Brain microvascular endothelial cell (primary cell): ENCODE data around the gene CHRM3.
"Not testable (repeated sequence)": the region's sequence is repeated elsewhere in the genome, so short reads cannot be mapped to it uniquely, and the experiment has no call there.

Experiments
- DNase-seq: peaks from one replicate; pipeline ENCODE4 v3.0.0-alpha.2; 2020
- H3K27ac ChIP-seq: fragments of 250-450 bp; sonication (Bioruptor Pico); 2 replicates; pipeline ENCODE4 v1.5.1; 2020; ENCODE audit warnings: mild to moderate bottlenecking, moderate library complexity
- H3K27me3 ChIP-seq: fragments of 250-450 bp; sonication (Bioruptor Pico); replicated peaks from 2 replicates; pipeline ENCODE4 v1.5.1; 2020; ENCODE audit warnings: mild to moderate bottlenecking
- H3K36me3 ChIP-seq: fragments of 250-450 bp; sonication (Bioruptor Pico); replicated peaks from 2 replicates; pipeline ENCODE4 v1.5.1; 2020; ENCODE audit warnings: mild to moderate bottlenecking
- H3K4me3 ChIP-seq: 2 replicates; pipeline ENCODE4 v1.5.1; 2011; ENCODE audit warnings: low read depth, mild to moderate bottlenecking, control low read depth, low read length, moderate library complexity
- in situ Hi-C: cut with HindIII; loops from 2 replicates; pipeline ENCODE4 v1.10.0; 2017; ENCODE audit warnings: low sequenced_read_pairs, low pct_ligation_motif_present
- TF ChIP-seq, protein P1 (sequence below): IDR thresholded peaks from 2 replicates; pipeline ENCODE4 v1.5.1; 2011; ENCODE audit warnings: low read depth, mild to moderate bottlenecking, moderate library complexity, low read length, control low read depth, inconsistent platforms; ENCODE audit errors: missing control alignments

CHRM3 gene

DNA sequence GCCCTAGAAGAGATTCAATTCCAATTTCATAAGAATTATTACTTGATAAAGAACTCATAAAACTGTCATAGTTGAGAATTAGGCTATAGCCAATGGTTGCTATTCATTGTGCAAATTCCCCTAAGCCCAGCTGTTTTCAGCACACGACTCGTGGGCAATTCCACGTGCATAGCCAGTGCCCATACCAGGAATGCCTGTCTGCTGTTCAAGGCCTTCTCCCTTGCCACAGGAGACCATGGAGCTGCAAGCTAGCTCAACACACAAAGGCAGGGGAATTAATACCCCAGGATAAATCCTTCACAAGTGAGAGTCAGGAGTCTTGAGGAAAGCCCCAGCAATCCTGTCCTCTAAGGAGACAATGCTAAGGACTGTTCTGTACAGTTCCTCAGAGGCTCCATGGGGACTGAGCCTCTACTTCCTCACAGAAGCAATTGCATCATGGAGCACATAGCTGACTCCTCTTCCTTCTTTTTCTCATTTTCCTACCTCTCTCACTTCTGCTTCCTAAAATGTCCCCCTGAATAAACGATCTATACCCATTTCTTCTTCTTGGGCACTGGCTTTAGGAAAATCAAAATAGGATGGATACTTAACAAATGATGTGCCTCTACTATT is 19.1 kb upstream of the CHRM3 start:
- Histone ChIP-seq H3K27ac (no peak overlapping the region), H3K36me3 (no peaks in the 10 kb centered on the region), H3K27me3 (no peaks in the 10 kb centered on the region), H3K4me3 (no peak overlapping the region)
- no peak for DNase-seq
- in situ Hi-C loops: no loop called here
- TF ChIP-seq, protein P1, sequence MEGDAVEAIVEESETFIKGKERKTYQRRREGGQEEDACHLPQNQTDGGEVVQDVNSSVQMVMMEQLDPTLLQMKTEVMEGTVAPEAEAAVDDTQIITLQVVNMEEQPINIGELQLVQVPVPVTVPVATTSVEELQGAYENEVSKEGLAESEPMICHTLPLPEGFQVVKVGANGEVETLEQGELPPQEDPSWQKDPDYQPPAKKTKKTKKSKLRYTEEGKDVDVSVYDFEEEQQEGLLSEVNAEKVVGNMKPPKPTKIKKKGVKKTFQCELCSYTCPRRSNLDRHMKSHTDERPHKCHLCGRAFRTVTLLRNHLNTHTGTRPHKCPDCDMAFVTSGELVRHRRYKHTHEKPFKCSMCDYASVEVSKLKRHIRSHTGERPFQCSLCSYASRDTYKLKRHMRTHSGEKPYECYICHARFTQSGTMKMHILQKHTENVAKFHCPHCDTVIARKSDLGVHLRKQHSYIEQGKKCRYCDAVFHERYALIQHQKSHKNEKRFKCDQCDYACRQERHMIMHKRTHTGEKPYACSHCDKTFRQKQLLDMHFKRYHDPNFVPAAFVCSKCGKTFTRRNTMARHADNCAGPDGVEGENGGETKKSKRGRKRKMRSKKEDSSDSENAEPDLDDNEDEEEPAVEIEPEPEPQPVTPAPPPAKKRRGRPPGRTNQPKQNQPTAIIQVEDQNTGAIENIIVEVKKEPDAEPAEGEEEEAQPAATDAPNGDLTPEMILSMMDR: no peak

DNA sequence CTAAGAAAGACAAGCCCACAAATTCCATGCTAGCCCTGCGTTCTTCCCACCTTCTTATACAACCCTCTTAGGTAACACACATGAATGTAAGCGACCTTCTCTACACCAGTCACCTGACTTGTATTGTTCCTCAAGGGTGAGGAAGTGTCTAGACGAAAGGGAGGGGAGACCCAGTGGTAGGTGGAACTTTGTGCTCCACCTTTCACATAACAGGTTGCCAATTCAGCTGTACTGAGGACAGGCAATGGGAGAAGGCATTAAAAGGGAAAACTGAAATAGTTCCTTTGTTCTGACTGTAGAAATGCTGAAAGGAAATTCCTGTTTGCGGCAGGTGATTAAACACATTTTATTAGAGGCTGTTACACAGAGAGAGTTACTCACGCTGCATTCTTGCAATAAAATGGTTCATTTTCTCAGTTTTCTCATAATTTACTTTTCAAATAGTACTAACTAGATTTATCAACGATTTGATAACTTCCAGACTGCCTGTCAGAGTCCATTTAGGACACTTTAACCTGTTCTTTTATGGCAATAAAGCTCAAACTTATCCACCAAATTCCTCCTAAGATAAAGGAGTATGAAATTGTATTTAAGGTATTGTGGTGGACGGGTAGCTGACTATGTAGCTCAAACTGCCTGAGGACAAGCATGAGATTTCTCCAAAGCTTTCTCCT is 17.8 kb upstream of the CHRM3 start:
- Histone ChIP-seq H3K36me3 (no peaks in the 10 kb centered on the region), H3K4me3 (no peak overlapping the region), H3K27me3 (no peaks in the 10 kb centered on the region), H3K27ac (no peak overlapping the region)
- in situ Hi-C loops: no loop called here
- TF ChIP-seq, protein P1: no peak
- DNase-seq: no peak

DNA sequence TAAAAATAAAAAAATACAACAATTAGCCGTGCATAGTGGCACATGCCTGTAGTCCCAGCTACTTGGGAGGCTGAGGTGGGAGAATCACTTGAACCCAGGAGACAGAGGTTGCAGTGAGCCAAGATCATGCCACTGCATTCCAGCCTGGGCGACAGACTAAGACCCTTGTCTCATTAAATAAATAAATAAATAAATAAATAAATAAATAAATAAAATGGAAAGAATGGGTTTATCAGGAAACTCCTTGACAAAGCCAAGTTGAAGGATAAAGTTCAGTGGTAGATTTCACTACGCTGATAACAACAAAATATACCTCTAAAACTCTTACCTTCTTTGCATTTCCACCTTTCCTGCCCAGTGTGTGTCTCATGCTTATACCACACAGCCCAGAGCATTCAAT is 15.5 kb upstream of the CHRM3 start:
- H3K27ac ChIP-seq, in situ Hi-C loops, DNase-seq, H3K27me3 ChIP-seq, H3K4me3 ChIP-seq, H3K36me3 ChIP-seq: not testable (repeated sequence)

DNA sequence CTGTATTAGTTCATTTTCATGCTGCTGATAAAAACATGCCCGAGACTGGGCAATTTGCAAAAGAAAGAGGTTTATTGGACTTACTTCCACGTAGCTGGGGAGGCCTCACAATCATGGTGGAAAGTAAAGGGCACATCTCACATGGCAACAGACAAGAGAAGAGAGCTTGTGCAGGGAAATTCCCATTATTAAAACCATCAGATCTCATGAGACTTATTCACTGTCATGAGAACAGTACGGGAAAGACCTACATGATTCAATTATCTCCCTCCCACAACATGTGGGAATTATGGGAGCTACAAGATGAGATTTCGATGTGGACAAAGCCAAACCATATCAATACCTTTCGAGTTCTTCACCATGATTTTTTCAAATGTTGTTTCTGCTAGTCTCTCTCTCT is 3.7 kb upstream of the CHRM3 start:
- H3K4me3 ChIP-seq: no peak overlapping the region
- H3K27ac ChIP-seq: no peak overlapping the region
- H3K27me3 ChIP-seq: peaks cover 18% of the 10 kb centered on the region
- DNase-seq: no peak
- no peaks in the 10 kb centered on the region for H3K36me3 ChIP-seq
- in situ Hi-C loops: no loop called here
- TF ChIP-seq, protein P1: no peak

DNA sequence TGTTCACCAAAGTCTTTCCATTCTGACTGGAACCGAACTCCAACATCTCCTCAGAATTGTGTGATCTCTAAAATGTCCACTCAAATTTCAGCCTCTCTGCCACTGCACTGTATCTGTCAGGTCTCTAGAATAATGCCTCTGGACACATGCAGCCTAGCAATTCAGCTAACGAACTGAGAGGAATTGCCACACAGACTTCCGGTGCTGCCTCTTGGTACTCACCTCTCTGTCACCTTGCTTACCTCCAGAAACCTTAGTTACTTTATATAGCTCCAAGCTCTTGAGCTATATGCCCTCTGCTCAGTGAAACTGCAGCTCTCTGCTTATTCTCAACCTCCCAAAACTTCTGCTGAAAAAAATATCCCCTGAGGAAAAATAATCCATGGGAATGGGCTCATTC is 2.7 kb upstream of the CHRM3 start:
- peaks cover 28% of the 10 kb centered on the region for H3K27me3 ChIP-seq
- TF ChIP-seq, protein P1: no peak
- no peaks in the 10 kb centered on the region for H3K36me3 ChIP-seq
- H3K4me3 ChIP-seq: no peak overlapping the region
- H3K27ac ChIP-seq: no peak overlapping the region
- DNase-seq: no peak
- in situ Hi-C loops: no loop called here

DNA sequence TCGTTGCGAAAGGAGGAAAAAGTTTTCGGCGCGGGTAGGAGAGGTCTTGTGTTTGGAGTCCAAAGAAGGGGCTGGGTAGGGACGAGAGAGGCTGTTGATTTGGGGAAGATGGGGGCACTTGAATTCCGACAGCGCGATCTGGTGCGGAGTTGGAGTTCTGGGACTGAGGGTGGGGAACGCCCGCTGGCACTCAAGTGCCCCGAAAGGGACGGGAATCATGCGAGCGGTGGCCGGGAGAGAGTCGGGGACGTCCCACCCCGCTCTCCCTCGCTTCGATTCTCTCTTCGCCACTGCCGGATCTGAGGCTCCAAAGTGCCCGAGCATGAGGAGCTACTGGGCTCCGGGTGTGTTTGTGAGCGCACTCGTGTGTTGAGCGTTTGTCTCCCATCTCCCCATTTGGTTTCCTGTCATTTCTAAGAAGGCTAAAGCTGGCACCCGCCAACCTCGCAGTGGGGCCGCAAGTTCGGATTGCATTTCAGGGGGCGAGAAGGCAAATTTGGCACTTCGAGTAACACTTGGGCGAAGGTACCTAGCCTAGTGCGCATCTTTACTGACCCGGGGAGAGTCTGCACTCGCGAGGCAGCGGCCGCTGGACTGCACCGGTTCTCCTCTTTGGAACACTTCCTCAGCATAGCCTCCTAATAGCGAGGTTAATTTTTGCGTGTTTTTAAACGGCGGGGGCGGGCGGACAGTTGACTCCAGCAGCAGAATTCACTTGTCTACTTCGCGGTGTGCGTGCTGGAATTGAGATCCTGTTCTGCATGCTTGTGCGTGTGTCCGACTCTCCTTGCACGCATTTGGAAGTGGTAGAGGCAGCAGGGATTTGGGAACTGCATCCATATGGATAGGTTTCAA is 1.2 kb downstream of the CHRM3 start:
- Histone ChIP-seq H3K4me3 (no peak overlapping the region), H3K27me3 (peaks cover 28% of the 10 kb centered on the region), H3K36me3 (no peaks in the 10 kb centered on the region), H3K27ac (no peak overlapping the region)
- in situ Hi-C loops: no loop called here
- TF ChIP-seq, protein P1: no peak
- no peak for DNase-seq
